PC-3 (cell line): ENCODE data around the gene CXXC5. TPM values are rescaled to one million over a fixed set of nuclear protein-coding genes. Genes with fewer than 3 reads are reported as not detected.

ENCODE experiments used
- ATAC-seq: fragments of 200-7000 bp; cut with Tn5 transposase; 2 replicates; pipeline ENCODE4 v1.9.1; 2020; ENCODE audit warnings: mild to moderate bottlenecking, moderate library complexity
- BruUV-seq: library from RNA; stranded (reverse); fragments of 400-500 nt; replicated peaks from 2 replicates; lab custom pipeline; 2021; lab: Mats Ljungman, UMichigan
- CTCF ChIA-PET: fragments of 300-600 bp; sonication (Branson Sonifier 250); formaldehyde crosslinking; loops from one replicate; lab custom pipeline; 2022; ENCODE audit warnings: antibody characterized with exemption; lab: Charles Lee
- POLR2A ChIA-PET: fragments of 300-600 bp; sonication (Branson Sonifier 250); formaldehyde crosslinking; loops from one replicate; lab custom pipeline; 2022; ENCODE audit warnings: antibody characterized with exemption; ENCODE audit not compliant: unreplicated experiment; lab: Charles Lee
- DNase-seq: peaks from one replicate; pipeline ENCODE4 v3.0.0-alpha.2; 2015
- H2AFZ ChIP-seq: fragments of 300-600 bp; sonication (generic); 2 replicates; pipeline ENCODE4 v1.6.0; 2016; ENCODE audit warnings: antibody characterized with exemption, low read length
- H3F3A ChIP-seq: fragments of 300-600 bp; sonication (generic); one replicate; pipeline ENCODE4 v1.6.0; 2017; ENCODE audit warnings: antibody characterized with exemption, low read length, control low read depth, mild to moderate bottlenecking; ENCODE audit not compliant: unreplicated experiment
- H3K27ac ChIP-seq: fragments of 300-600 bp; sonication (generic); 2 replicates; pipeline ENCODE4 v1.5.1; 2016; ENCODE audit warnings: mild to moderate bottlenecking, low read length
- H3K27me3 ChIP-seq: fragments of 300-600 bp; sonication (generic); 2 replicates; pipeline ENCODE4 v1.6.1; 2016; ENCODE audit warnings: low read length, mixed read lengths
- H3K36me3 ChIP-seq: fragments of 300-600 bp; sonication (generic); 2 replicates; pipeline ENCODE4 v1.6.1; 2016; ENCODE audit warnings: low read depth, mixed run types, low read length, mixed read lengths
- H3K4me1 ChIP-seq: fragments of 300-600 bp; sonication (generic); 2 replicates; pipeline ENCODE4 v1.5.1; 2016; ENCODE audit warnings: low read length; ENCODE audit not compliant: insufficient read depth
- H3K4me2 ChIP-seq: fragments of 300-600 bp; sonication (generic); 2 replicates; pipeline ENCODE4 v1.6.0; 2016; ENCODE audit warnings: low read length
- H3K4me3 ChIP-seq: fragments of 300-600 bp; sonication (generic); 2 replicates; pipeline ENCODE4 v1.5.1; 2016; ENCODE audit warnings: mild to moderate bottlenecking, low read length, mixed read lengths
- H3K79me2 ChIP-seq: fragments of 300-600 bp; sonication (generic); 2 replicates; pipeline ENCODE4 v1.6.1; 2017; ENCODE audit warnings: low read length, mixed read lengths
- H3K9ac ChIP-seq: fragments of 300-600 bp; sonication (generic); 2 replicates; pipeline ENCODE4 v1.6.0; 2016; ENCODE audit warnings: mild to moderate bottlenecking, low read length
- H3K9me2 ChIP-seq: fragments of 300-600 bp; sonication (generic); replicated peaks from 2 replicates; pipeline ENCODE4 v1.6.1; 2016; ENCODE audit warnings: mixed run types, low read length, mixed read lengths
- H3K9me3 ChIP-seq: fragments of 300-600 bp; sonication (generic); 2 replicates; pipeline ENCODE4 v1.6.1; 2016; ENCODE audit warnings: low read length, mixed read lengths
- H4K20me1 ChIP-seq: fragments of 300-600 bp; sonication (generic); 2 replicates; pipeline ENCODE4 v1.6.1; 2016; ENCODE audit warnings: low read length, mixed read lengths
- CTCF ChIP-seq: fragments of 300-600 bp; sonication (generic); conservative IDR thresholded peaks from 2 replicates; pipeline ENCODE4 v1.5.1; 2017; ENCODE audit warnings: antibody characterized with exemption, low read depth, mild to moderate bottlenecking, low read length
- EZH2 ChIP-seq: fragments of 300-600 bp; sonication (generic); IDR thresholded peaks from one replicate; pipeline ENCODE4 v1.6.1; 2017; ENCODE audit warnings: antibody characterized with exemption, mild to moderate bottlenecking, low read length; ENCODE audit not compliant: unreplicated experiment
- EZH2phosphoT487 ChIP-seq: fragments of 300-600 bp; sonication (generic); IDR thresholded peaks from 2 replicates; pipeline ENCODE4 v1.6.1; 2018; ENCODE audit warnings: mild to moderate bottlenecking, antibody characterized with exemption, low read length, borderline replicate concordance
- intact Hi-C: fragments of 100-400 bp; cut with micrococcal nuclease; formaldehyde crosslinking; loops from 2 replicates; pipeline ENCODE4 v1.9.0; 2023
- total RNA-seq: library from RNA; depleted of rRNA; stranded (reverse); fragments of >200 nt; gene quantifications from 2 replicates; pipeline ENCODE4 v1.2.3, GENCODE V29; 2014

Gene CXXC5
- total RNA-seq, 1 experiment from 2014 or later, result 31.1 TPM

DNA sequence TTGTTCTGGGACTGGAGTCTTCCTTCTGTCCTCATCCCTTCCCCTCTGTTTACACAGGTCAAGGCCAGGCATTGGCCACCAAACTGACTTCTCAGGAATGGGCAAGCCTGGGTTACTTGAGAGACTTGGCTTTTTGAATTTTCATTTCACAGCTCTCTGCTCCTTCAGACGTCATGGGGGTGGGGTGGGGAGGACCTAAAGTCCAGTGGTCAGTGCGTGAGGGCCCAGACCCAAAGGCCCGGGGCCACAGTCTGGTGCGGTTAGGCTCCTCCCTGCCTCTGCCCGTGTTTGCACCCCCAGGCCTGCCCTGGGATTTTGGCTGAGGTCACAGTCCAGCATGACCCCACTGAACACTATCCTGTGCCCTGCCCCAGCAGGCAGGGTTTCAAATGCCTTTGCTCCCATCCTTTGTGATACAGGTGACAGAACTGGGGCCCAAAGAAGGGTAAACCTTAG is 4.1 kb upstream of the CXXC5 start:
- H3K36me3 ChIP-seq, result no peaks in the 10 kb centered on the region
- DNase-seq (no peak), ATAC-seq (no peak)
- no peak overlapping the region for H3K4me3 ChIP-seq
- no peaks in the 10 kb centered on the region for H3K27me3 ChIP-seq
- POLR2A ChIA-PET, result no interaction called here
- no peaks in the 10 kb centered on the region for H3K9me3 ChIP-seq
- H3K4me1 ChIP-seq, result peaks cover 30% of the 10 kb centered on the region
- BruUV-seq, result no TSS peak
- no peak overlapping the region for H2AFZ ChIP-seq
- CTCF ChIA-PET, result no interaction called here
- H3K27ac ChIP-seq, result peak overlapping the region; percentile 57; the same call in 1 of the 2 replicates
- H3F3A ChIP-seq, result no peaks in the 10 kb centered on the region
- H3K79me2 ChIP-seq, result peaks cover 3% of the 10 kb centered on the region
- H3K9me2 ChIP-seq, result no peaks in the 10 kb centered on the region
- no peaks in the 10 kb centered on the region for H4K20me1 ChIP-seq
- H3K4me2 ChIP-seq, result no peak overlapping the region
- H3K9ac ChIP-seq, result no peak overlapping the region
- no peak for TF ChIP-seq EZH2
- no peak for TF ChIP-seq EZH2phosphoT487
- TF ChIP-seq CTCF, result no peak
- intact Hi-C loops, result no loop called here

GRCh38 chr5:139644646-139645429 is 3.3 kb upstream of the CXXC5 start:
- Histone ChIP-seq H3K27ac (no peak overlapping the region), H3K9me2 (no peaks in the 10 kb centered on the region), H3K9me3 (no peaks in the 10 kb centered on the region), H3K4me1 (peaks cover 26% of the 10 kb centered on the region), H2AFZ (no peak overlapping the region), H3F3A (no peaks in the 10 kb centered on the region), H3K79me2 (peaks cover 11% of the 10 kb centered on the region), H3K36me3 (no peaks in the 10 kb centered on the region), H4K20me1 (0 out of 2 replicates have a peak, but pooled peaks cover 4% of the 10 kb centered on the region), H3K4me2 (no peak overlapping the region), H3K4me3 (no peak overlapping the region), H3K9ac (no peak overlapping the region), H3K27me3 (peaks cover 6% of the 10 kb centered on the region)
- no peak for ATAC-seq
- POLR2A ChIA-PET, result no interaction called here
- intact Hi-C loops, result no loop called here
- TF ChIP-seq EZH2 (no peak), EZH2phosphoT487 (no peak), CTCF (no peak)
- BruUV-seq, result no TSS peak
- CTCF ChIA-PET, result no interaction called here
- DNase-seq, result no peak

DNA sequence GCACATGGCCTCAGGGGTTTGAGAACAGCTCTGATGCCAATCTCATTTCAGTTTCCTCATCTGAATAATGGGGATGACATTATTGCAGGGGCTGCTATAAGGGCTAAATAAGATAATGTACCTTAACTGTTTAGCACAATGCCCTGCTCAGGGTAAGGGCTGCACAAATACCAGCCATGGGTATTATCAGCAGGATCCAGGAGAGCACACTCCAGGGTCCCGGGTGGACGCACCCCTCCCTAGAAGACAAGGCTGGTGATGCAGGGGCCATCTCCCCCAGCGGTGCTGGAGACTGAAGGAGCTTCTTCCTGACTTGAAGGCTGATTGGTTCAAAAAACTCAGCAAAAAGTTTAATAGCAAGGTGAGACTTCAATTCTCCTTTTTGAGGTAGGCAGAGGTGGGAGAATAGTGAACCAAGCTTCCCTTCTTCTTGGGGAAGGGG is 2.7 kb upstream of the CXXC5 start:
- no peak overlapping the region for H3K4me3 ChIP-seq
- DNase-seq, result no peak
- H3K9me3 ChIP-seq, result no peaks in the 10 kb centered on the region
- H3K4me1 ChIP-seq, result peaks cover 24% of the 10 kb centered on the region
- CTCF ChIA-PET, result no interaction called here
- no peaks in the 10 kb centered on the region for H3K9me2 ChIP-seq
- no peaks in the 10 kb centered on the region for H3F3A ChIP-seq
- no peak for TF ChIP-seq EZH2
- TF ChIP-seq CTCF, result no peak
- TF ChIP-seq EZH2phosphoT487, result no peak
- POLR2A ChIA-PET, result no interaction called here
- H2AFZ ChIP-seq, result no peak overlapping the region
- peaks cover 17% of the 10 kb centered on the region for H3K79me2 ChIP-seq
- H3K27me3 ChIP-seq, result peaks cover 12% of the 10 kb centered on the region
- H4K20me1 ChIP-seq, result 0 out of 2 replicates have a peak, but pooled peaks cover 8% of the 10 kb centered on the region
- no peaks in the 10 kb centered on the region for H3K36me3 ChIP-seq
- intact Hi-C loops, result no loop called here
- no peak overlapping the region for H3K4me2 ChIP-seq
- H3K27ac ChIP-seq, result no peak overlapping the region
- no peak overlapping the region for H3K9ac ChIP-seq
- no TSS peak for BruUV-seq
- ATAC-seq, result no peak
